GM12864 (cell line): ENCODE measurements around the gene NLRP1.

Experiments
- DNase-seq: peaks from one replicate; pipeline ENCODE4 v3.0.0-alpha.2; 2011; ENCODE audit warnings: low read depth
- H3K4me3 ChIP-seq: 2 replicates; pipeline ENCODE4 v1.5.1; 2011; ENCODE audit warnings: mild to moderate bottlenecking, low read depth, low read length, control low read depth
- CTCF ChIP-seq: IDR thresholded peaks from 2 replicates; pipeline ENCODE4 v1.5.1; 2011; ENCODE audit warnings: low read depth, mild to moderate bottlenecking, moderate library complexity, low read length, control low read depth, inconsistent platforms; ENCODE audit errors: missing control alignments

Gene NLRP1

GRCh38 chr17:5530265-5531084 is 53.8 kb downstream of the NLRP1 start:
- no peak for TF ChIP-seq CTCF
- no peak for DNase-seq
- H3K4me3 ChIP-seq = no peak overlapping the region

GRCh38 chr17:5527601-5528250 is 56.6 kb downstream of the NLRP1 start:
- TF ChIP-seq CTCF = no peak
- DNase-seq = no peak
- no peak overlapping the region for H3K4me3 ChIP-seq

GRCh38 chr17:5526821-5527598 is 57.3 kb downstream of the NLRP1 start:
- TF ChIP-seq CTCF = no peak
- H3K4me3 ChIP-seq = no peak overlapping the region
- DNase-seq = no peak

GRCh38 chr17:5523249-5523648 is 61.1 kb downstream of the NLRP1 start:
- H3K4me3 ChIP-seq = no peak overlapping the region
- DNase-seq = no peak
- no peak for TF ChIP-seq CTCF

- TF ChIP-seq CTCF = no peak
- no peak for DNase-seq
These were observed 61.8 kb downstream of the NLRP1 start for GRCh38 chr17:5522476-5522875.

GRCh38 chr17:5516060-5516792 is 68.1 kb downstream of the NLRP1 start:
- no peak overlapping the region for H3K4me3 ChIP-seq
- DNase-seq = no peak
- TF ChIP-seq CTCF = no peak

More at GRCh38 chr17:5522476-5522875, 61.8 kb downstream of the NLRP1 start:
- no peak overlapping the region for H3K4me3 ChIP-seq
